GM12878 (cell line): ENCODE data around the gene EFCAB11. TPM values are rescaled to one million over a fixed set of nuclear protein-coding genes. Genes with fewer than 3 reads are reported as not detected.

ENCODE experiments used
- ATAC-seq: fragments of 200-7000 bp; cut with Tn5 transposase; 3 replicates; pipeline ENCODE4 v1.9.1; 2020; ENCODE audit warnings: mild to moderate bottlenecking, moderate library complexity
- BruUV-seq: library from RNA; stranded (reverse); fragments of 400-500 nt; replicated peaks from 2 replicates; lab custom pipeline; 2021; lab: Mats Ljungman, UMichigan
- CTCF ChIA-PET: fragments of 300-600 bp; sonication (Branson Sonifier 250); formaldehyde crosslinking; extraction: SDS; loops from one replicate; lab custom pipeline; 2021; ENCODE audit warnings: inconsistent platforms; lab: Yijun Ruan, JAX
- POLR2A ChIA-PET: fragments of 350-600 bp; formaldehyde crosslinking; extraction: SDS; loops from one replicate; lab custom pipeline; 2021; ENCODE audit warnings: inconsistent platforms; lab: Charles Lee
- RAD21 ChIA-PET: fragments of 300-600 bp; sonication (Branson Sonifier 250); formaldehyde crosslinking; loops from one replicate; lab custom pipeline; 2023; ENCODE audit warnings: antibody characterized with exemption; ENCODE audit not compliant: unreplicated experiment; lab: Charles Lee
- SMC1A ChIA-PET: fragments of 300-600 bp; sonication (Branson Sonifier 250); formaldehyde crosslinking; loops from one replicate; lab custom pipeline; 2023; ENCODE audit not compliant: unreplicated experiment, uncharacterized antibody; lab: Charles Lee
- DNase-seq: peaks from one replicate; pipeline ENCODE4 v3.0.0-alpha.2; 2011; ENCODE audit warnings: low read depth, low spot score
- FAIRE-seq: peaks from 3 replicates; lab custom pipeline; 2011; peaks lifted over from hg19 to GRCh38; lab: Jason Lieb, UNC
- H2AFZ ChIP-seq: 2 replicates; pipeline ENCODE4 v1.6.0; 2011; ENCODE audit warnings: low read depth, low read length, control low read depth; ENCODE audit not compliant: control insufficient read depth
- H3K27ac ChIP-seq: 2 replicates; pipeline ENCODE4 v1.5.1; 2011; ENCODE audit warnings: control low read depth; ENCODE audit not compliant: control insufficient read depth, insufficient read depth
- H3K27me3 ChIP-seq, 2 experiments: replicated peaks in 1 of 2; 2 replicates each; pipeline versions ENCODE4 v1.6.0 to v1.6.1; 2011; ENCODE audit warnings: low read length in 1 of 2; ENCODE audit not compliant: control insufficient read depth in 2 of 2, insufficient read depth in 2 of 2
- H3K36me3 ChIP-seq, 2 experiments: 2 replicates each; pipeline ENCODE4 v1.5.1; 2011; ENCODE audit warnings: low read length in 1 of 2; ENCODE audit not compliant: control insufficient read depth in 2 of 2, insufficient read depth in 2 of 2
- H3K4me1 ChIP-seq: 2 replicates; pipeline ENCODE4 v1.6.1; 2011; ENCODE audit warnings: mild to moderate bottlenecking, low read length, moderate library complexity, mixed read lengths; ENCODE audit not compliant: control insufficient read depth, insufficient read depth
- H3K4me2 ChIP-seq: 2 replicates; pipeline ENCODE4 v1.6.0; 2011; ENCODE audit warnings: control low read depth; ENCODE audit not compliant: control insufficient read depth, insufficient read depth
- H3K4me3 ChIP-seq: fragments of 200-600 bp; sonication (generic); 2 replicates; pipeline ENCODE4 v1.5.1; 2016
- H3K79me2 ChIP-seq: 2 replicates; pipeline ENCODE4 v1.6.0; 2011; ENCODE audit warnings: low read length; ENCODE audit not compliant: control insufficient read depth, insufficient read depth
- H3K9ac ChIP-seq: 2 replicates; pipeline ENCODE4 v1.8.0; 2011; ENCODE audit warnings: low read length, control low read depth, mixed read lengths; ENCODE audit not compliant: control insufficient read depth, insufficient read depth
- H3K9me3 ChIP-seq: replicated peaks from 3 replicates; pipeline ENCODE4 v1.5.1; 2011; ENCODE audit warnings: mild to moderate bottlenecking, low read length; ENCODE audit not compliant: control insufficient read depth, insufficient read depth
- H4K20me1 ChIP-seq: 2 replicates; pipeline ENCODE4 v1.6.0; 2011; ENCODE audit not compliant: control insufficient read depth, insufficient read depth
- ATF2 ChIP-seq: IDR thresholded peaks from 2 replicates; pipeline ENCODE4 v1.6.1; 2012; ENCODE audit warnings: low read length, inconsistent platforms
- BCLAF1 ChIP-seq: fragments of 450-650 bp; IDR thresholded peaks from 2 replicates; pipeline ENCODE4 v1.6.1; 2017; ENCODE audit warnings: antibody characterized with exemption, mild to moderate bottlenecking, moderate library complexity
- CBX5 ChIP-seq: sonication (generic); IDR thresholded peaks from 2 replicates; pipeline ENCODE4 v1.6.1; 2016; ENCODE audit warnings: low read depth, moderate library complexity, mild to moderate bottlenecking, inconsistent platforms
- CHD4 ChIP-seq: fragments of 200-600 bp; sonication (generic); IDR thresholded peaks from 2 replicates; pipeline ENCODE4 v1.6.1; 2016; ENCODE audit warnings: mild to moderate bottlenecking
- E4F1 ChIP-seq: fragments of 450-650 bp; IDR thresholded peaks from 2 replicates; pipeline ENCODE4 v1.6.1; 2018; ENCODE audit warnings: borderline replicate concordance, mild to moderate bottlenecking; ENCODE audit not compliant: partially characterized antibody
- POLR2A ChIP-seq: IDR thresholded peaks from 2 replicates; pipeline ENCODE4 v1.6.1; 2011; ENCODE audit warnings: low read depth, mild to moderate bottlenecking, low read length
- POLR2AphosphoS5 ChIP-seq: IDR thresholded peaks from 2 replicates; pipeline ENCODE4 v1.6.1; 2011; ENCODE audit warnings: mild to moderate bottlenecking, low read length, inconsistent platforms
- ZBTB11 ChIP-seq: fragments of 450-650 bp; formaldehyde crosslinking; IDR thresholded peaks from 2 replicates; pipeline ENCODE4 v1.5.0; 2022; ENCODE audit warnings: mild to moderate bottlenecking, missing genetic modification characterization
- WGBS: methylation state at CpG from one replicate; pipeline ENCODE4 v1.1.6; 2016; ENCODE audit warnings: low lambda C conversion rate; ENCODE audit not compliant: insufficient replicate concordance, insufficient coverage; ENCODE audit errors: missing lambda C conversion rate; 5-methylcytosine and 5-hydroxymethylcytosine counted together
- in situ Hi-C: fragments of 300-500 bp; cut with MboI; formaldehyde crosslinking; loops from 9 replicates; pipeline ENCODE4 v1.14.3; 2018; ENCODE audit warnings: mixed read lengths
- intact Hi-C: fragments of 100-400 bp; cut with micrococcal nuclease; formaldehyde crosslinking; loops from one replicate; pipeline ENCODE4 v1.14.2; 2022; ENCODE audit not compliant: unreplicated experiment
- polyA plus RNA-seq, 11 experiments: library from polyadenylated mRNA; depleted of rRNA in 4 of 11; unstranded in 6 of 11; stranded (reverse) in 5 of 11; fragments of >200 nt; fragmentation: Nextera tagmentation in 4 of 11; fragmentation: Illumina TruSeq in 1 of 11; extraction: Ambion mirVana in 4 of 11; extraction: Trizol in 1 of 11; gene quantifications; 1 replicate in 1 of 11; 2 replicates in 10 of 11; pipeline versions ENCODE4 v1.2.1 to v1.2.3, GENCODE V29; 2011 to 2016; ENCODE audit warnings: inconsistent platforms in 2 of 11, missing spikeins in 2 of 11, low read depth in 1 of 11
- total RNA-seq, 4 experiments: library from RNA; depleted of rRNA in 3 of 4; stranded (reverse); fragments of >200 nt in 3 of 4; fragmentation: Illumina TruSeq in 1 of 4; extraction: Trizol in 1 of 4; gene quantifications; 2 replicates each; pipeline versions ENCODE4 v1.2.1 to v1.2.3, GENCODE V29; 2013 to 2021

EFCAB11 gene
- total and polyA plus RNA-seq, 10 of the 15 experiments (the other 5 are each of a cell fraction or from before 2014, with no cell fraction given): 8.6 to 37.4 (median 18.0) TPM

GRCh38 chr14:89811954-89812575 lies 142.5 kb downstream of the EFCAB11 start:
- Histone ChIP-seq H3K27ac (no peak overlapping the region), H3K4me1 (no peaks in the 10 kb centered on the region), H3K4me3 (no peak overlapping the region), H3K9ac (no peak overlapping the region), H3K79me2 (no peaks in the 10 kb centered on the region), H3K27me3 (no peaks in the 10 kb centered on the region), H3K36me3 (no peaks in the 10 kb centered on the region)
- in situ Hi-C loops: no loop called here
- ChIA-PET SMC1A (no interaction called here), RAD21 (no interaction called here), CTCF (no interaction called here)
- no peak for FAIRE-seq
- no peak for TF ChIP-seq ZBTB11 (CRISPR knock-in tag)
- no peak for TF ChIP-seq POLR2AphosphoS5
- TF ChIP-seq POLR2A: no peak
- TF ChIP-seq E4F1: no peak
- TF ChIP-seq BCLAF1: no peak
- no peak for TF ChIP-seq ATF2
- TF ChIP-seq CHD4: no peak
- no peak for TF ChIP-seq CBX5
- TF ChIP-seq, all 136 proteins: peak for 0
- no peaks in the 10 kb centered on the region for H4K20me1 ChIP-seq
- ATAC-seq (no peak), DNase-seq (no peak)
- no peaks in the 10 kb centered on the region for H3K9me3 ChIP-seq
- WGBS: 81% methylated on average over 5 of the region's 5 CpGs
- no TSS peak for BruUV-seq
- POLR2A ChIA-PET: interaction anchor here (0.5 kb wide), 1 partner anchor 134 kb away, joined by 4 read pairs; no protein-coding TSS in a partner anchor
- H2AFZ ChIP-seq: no peak overlapping the region
- H3K4me2 ChIP-seq: no peak overlapping the region
- intact Hi-C loops: no loop called here
